GM13977 (cell line): ENCODE measurements around the gene NFE2.
"Not testable (repeated sequence)": the region's sequence is repeated elsewhere in the genome, so short reads cannot be mapped to it uniquely, and the experiment has no call there.

Source experiments
- DNase-seq: peaks from one replicate; pipeline ENCODE4 v3.0.0; 2012; ENCODE audit warnings: low spot score
- in situ Hi-C: fragments of 300-500 bp; cut with MboI; formaldehyde crosslinking; loops from one replicate; pipeline ENCODE4 v1.12.0; 2022; ENCODE audit warnings: low sequenced_read_pairs, low pct_unique_long_range_greater_than_20kb, mixed read lengths, inconsistent platforms; ENCODE audit not compliant: unreplicated experiment
- TF ChIP-seq, protein P1 (sequence below): IDR thresholded peaks from 2 replicates; pipeline ENCODE4 v1.5.1; 2012; ENCODE audit warnings: mild to moderate bottlenecking, control low read depth; ENCODE audit not compliant: insufficient read depth; ENCODE audit errors: extremely low read depth, missing control alignments

The NFE2 gene

DNA sequence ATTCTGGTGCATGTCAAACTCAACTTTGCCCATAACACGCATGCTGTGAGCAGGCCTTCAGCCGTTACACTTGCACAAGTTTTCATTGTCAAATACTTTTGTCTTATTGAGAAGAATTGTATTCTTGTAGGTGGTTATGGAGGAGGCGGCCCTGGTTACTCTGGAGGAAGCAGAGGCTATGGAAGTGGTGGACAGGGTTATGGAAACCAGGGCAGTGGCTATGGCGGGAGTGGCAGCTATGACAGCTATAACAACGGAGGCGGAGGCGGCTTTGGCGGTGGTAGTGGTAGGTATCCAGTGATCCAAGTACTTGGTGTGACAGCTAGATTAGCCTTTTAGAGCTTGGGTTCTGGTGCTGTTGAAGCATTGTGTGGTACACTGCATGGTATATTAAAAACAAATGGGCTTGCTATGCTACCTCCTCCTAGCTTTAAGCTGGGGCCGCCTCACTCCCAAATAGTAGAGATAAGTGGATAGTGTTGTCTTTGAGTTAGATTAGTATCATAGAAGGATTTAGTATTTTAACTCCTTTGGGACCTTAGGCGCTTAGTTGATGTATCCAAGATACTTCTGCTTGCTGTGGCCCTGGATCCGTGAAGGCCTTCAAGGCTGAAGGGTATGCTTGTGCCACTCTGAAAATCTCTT is 17.7 kb downstream of the NFE2 start:
- TF ChIP-seq, protein P1, sequence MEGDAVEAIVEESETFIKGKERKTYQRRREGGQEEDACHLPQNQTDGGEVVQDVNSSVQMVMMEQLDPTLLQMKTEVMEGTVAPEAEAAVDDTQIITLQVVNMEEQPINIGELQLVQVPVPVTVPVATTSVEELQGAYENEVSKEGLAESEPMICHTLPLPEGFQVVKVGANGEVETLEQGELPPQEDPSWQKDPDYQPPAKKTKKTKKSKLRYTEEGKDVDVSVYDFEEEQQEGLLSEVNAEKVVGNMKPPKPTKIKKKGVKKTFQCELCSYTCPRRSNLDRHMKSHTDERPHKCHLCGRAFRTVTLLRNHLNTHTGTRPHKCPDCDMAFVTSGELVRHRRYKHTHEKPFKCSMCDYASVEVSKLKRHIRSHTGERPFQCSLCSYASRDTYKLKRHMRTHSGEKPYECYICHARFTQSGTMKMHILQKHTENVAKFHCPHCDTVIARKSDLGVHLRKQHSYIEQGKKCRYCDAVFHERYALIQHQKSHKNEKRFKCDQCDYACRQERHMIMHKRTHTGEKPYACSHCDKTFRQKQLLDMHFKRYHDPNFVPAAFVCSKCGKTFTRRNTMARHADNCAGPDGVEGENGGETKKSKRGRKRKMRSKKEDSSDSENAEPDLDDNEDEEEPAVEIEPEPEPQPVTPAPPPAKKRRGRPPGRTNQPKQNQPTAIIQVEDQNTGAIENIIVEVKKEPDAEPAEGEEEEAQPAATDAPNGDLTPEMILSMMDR, result no peak
- no peak for DNase-seq
- in situ Hi-C loops, result no loop called here

DNA sequence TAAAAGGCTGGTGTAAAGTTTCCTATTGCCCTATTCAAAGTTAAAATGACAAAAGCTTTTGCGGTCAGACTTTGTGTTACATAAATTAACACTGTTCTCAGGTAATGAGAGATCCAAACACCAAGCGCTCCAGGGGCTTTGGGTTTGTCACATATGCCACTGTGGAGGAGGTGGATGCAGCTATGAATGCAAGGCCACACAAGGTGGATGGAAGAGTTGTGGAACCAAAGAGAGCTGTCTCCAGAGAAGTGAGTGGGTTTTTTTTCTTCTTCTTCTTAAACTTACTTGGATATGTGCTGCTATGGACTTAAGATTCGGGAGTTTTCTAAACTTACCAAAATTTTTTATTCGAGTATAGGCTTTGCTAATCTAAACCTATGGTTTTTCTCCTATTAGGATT is 19.1 kb downstream of the NFE2 start:
- in situ Hi-C loops, DNase-seq: not testable (repeated sequence)

DNA sequence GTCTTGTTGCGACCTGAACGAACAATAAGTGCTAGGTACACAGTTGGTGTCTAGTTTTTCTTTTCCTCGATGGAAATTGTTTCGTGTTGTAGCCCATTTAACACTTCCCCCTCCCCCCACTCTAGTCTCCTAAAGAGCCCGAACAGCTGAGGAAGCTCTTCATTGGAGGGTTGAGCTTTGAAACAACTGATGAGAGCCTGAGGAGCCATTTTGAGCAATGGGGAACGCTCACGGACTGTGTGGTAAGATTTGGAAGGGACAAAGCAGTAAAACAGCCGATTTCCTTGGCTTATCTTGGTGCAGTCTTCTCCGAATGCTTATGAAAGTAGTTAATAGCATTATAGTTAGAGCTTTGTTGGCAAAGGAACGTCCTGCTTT is 19.6 kb downstream of the NFE2 start:
- in situ Hi-C loops, result not testable (repeated sequence)

DNA sequence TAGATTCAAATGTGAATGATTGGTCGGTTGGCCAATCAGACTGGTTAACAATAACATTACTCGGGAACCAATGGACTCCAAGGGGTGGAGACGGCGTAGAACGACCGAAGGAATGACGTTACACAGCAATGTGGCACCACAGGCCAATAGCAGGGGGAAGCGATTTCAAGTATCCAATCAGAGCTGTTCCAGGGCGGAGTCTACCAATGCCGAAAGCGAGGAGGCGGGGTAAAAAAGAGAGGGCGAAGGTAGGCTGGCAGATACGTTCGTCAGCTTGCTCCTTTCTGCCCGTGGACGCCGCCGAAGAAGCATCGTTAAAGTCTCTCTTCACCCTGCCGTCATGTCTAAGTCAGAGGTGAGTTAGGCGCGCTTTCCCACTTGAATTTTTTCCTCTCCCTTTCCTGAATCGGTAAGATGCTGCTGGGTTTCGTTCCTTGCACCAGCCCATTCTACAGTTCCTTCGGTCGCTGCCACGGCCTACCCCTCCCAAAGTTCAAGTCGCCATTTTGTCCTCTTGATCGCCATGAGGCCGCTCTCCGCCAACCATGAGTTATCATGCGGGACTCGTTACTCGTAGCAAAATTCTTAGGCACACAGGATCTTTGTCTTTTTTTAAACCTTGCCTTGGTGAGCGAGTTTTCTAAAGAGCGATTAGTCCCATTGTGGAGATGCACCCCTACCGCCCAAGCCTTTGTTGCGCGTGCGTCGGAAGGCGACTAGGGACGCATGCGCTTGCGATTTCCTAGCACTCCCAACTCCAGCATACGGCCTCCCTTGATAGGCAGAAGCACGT is 20.2 kb downstream of the NFE2 start, which contains the start of gene HNRNPA1:
HNRNPA1 (plus strand) TSS at position 259 of the 793 bp plus-strand sequence; CDS start at position 341, 82 bp downstream.
- in situ Hi-C loops, result no loop called here
- peak; percentile 91 for DNase-seq
- TF ChIP-seq, protein P1, result no peak

More for the DNA sequence above, 19.6 kb downstream of the NFE2 start:
- not testable (repeated sequence) for DNase-seq

DNA sequence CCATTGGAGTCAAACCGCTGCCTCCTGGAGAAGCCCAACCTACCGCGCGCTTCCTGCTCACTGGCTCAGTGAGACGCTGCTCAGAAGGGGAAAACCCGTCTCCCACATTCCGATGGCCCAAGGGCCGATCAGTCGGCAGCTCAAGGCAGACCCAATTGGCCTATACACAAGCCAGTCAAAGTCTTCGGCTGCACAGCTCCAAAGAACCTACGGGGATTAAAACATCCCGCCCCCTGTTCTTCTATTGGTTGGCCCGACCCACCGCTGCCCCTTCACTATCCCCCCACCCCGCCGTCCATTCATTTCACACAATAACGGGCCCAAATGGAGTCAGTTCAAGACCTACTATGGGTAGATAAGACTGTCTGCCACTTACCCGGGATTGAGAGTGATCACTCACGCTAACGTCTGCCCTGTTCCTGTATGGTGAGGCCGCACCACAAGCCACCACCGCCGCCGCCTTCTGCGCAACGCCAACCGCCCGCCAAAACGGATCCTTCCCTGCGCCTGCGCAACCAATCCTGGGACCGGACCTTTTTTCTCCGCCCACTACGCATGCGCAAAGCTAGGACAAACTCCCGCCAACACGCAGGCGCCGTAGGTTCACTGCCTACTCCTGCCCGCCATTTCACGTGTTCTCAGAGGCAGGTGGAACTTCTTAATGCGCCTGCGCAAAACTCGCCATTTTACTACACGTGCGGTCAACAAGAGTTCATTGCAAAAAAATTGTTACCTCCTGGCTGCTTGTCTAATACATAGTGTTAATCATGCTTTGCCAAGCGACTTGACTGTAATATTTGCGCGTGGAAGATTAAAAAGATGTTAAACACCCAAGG is 21.0 kb downstream of the NFE2 start, which contains the start of gene CBX5:
CBX5 (minus strand) TSS at position 491 of the 836 bp plus-strand sequence. CDS start 22,472 bp downstream, outside the sequence.
- TF ChIP-seq, protein P1, result no peak
- in situ Hi-C loops, result no loop called here
- peak; percentile 92 for DNase-seq

DNA sequence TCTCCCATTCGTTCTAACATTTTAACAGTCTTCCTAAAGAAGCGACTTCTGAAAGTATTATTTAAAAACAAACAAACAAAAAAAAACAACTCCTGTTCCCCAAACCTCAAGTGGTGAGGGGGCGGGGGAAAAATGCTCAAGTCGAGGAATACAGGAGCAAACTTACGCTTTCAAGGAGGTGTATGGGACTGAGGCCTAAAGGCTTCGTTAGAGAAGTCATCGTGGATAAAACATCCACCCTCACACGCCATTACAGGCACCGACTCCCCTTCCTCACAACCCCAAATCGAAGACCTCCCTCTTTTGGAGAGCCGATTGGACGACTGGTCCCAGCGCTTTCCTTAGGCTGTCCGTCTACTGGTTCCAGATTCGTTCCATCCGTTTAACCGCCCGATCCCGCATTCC is 21.6 kb downstream of the NFE2 start:
- in situ Hi-C loops, result no loop called here
- TF ChIP-seq, protein P1, result no peak
- no peak for DNase-seq

DNA sequence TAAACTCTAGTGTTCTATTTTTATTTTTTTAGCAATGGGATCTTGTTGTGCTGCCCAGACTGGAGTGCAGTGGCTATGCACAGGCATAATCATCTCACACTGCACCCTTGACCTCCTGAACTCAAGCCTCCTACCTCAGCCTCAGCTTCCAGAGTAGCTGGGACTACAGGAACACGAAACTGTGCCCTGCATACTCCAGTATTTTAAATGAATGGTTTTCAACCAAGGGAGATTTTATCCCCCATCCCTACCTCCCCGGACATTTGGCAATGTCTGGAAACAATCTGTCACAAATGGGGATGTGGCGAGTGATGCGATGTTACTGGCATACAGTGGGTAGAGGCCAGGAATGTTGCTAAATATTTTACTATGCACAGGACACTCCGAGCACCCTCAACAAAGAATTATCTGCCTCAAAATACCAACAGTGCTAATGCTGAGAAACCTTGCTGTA is 23.0 kb downstream of the NFE2 start:
- DNase-seq, result no peak
- in situ Hi-C loops, result no loop called here
- TF ChIP-seq, protein P1, result no peak
